Measurements from ENCODE around the gene ANKS1A.

The ANKS1A gene

GRCh38 chr6:35057449-35058357 is 168.6 kb downstream of the ANKS1A start:
- TF ChIP-seq, protein P1, sequence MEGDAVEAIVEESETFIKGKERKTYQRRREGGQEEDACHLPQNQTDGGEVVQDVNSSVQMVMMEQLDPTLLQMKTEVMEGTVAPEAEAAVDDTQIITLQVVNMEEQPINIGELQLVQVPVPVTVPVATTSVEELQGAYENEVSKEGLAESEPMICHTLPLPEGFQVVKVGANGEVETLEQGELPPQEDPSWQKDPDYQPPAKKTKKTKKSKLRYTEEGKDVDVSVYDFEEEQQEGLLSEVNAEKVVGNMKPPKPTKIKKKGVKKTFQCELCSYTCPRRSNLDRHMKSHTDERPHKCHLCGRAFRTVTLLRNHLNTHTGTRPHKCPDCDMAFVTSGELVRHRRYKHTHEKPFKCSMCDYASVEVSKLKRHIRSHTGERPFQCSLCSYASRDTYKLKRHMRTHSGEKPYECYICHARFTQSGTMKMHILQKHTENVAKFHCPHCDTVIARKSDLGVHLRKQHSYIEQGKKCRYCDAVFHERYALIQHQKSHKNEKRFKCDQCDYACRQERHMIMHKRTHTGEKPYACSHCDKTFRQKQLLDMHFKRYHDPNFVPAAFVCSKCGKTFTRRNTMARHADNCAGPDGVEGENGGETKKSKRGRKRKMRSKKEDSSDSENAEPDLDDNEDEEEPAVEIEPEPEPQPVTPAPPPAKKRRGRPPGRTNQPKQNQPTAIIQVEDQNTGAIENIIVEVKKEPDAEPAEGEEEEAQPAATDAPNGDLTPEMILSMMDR (IDR thresholded peaks at IDR 0.05; ENCODE audit: low read depth, low read length, missing control alignments): no peak
- in situ Hi-C loops (cut with HindIII; ENCODE audit: low sequenced_read_pairs): no loop called here
- DNase-seq (ENCODE audit: low read depth): no peak
- no peak overlapping the region for H3K4me3 ChIP-seq (ENCODE audit: low read depth, low read length)

DNA sequence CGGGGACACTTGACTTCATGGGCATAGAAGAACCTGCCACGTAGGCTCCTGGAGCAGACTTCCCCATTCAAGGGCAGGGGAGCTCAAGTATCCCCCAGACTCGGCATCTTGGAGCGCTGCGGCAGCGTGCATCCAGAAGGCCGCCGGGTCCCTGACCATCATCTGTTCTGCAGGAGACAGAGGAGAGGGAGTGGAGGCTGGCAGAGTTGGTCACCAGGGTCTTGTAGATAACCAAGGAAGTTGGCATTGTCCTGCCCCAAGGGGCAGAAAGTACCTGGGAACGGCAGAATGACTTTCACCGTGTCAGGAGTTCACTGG is 169.3 kb downstream of the ANKS1A start:
- no peak for DNase-seq (ENCODE audit: low read depth)
- in situ Hi-C loops (cut with HindIII; ENCODE audit: low sequenced_read_pairs): no loop called here
- H3K4me3 ChIP-seq (ENCODE audit: low read depth, low read length): no peak overlapping the region
- TF ChIP-seq, protein P1 (IDR thresholded peaks at IDR 0.05; ENCODE audit: low read depth, low read length, missing control alignments): no peak

- in situ Hi-C loops (cut with HindIII; ENCODE audit: low sequenced_read_pairs): no loop called here
- TF ChIP-seq, protein P1 (IDR thresholded peaks at IDR 0.05; ENCODE audit: low read depth, low read length, missing control alignments): no peak
- DNase-seq (ENCODE audit: low read depth): no peak
- H3K4me3 ChIP-seq (ENCODE audit: low read depth, low read length): no peak overlapping the region
Observed at GRCh38 chr6:35058865-35059522, 169.9 kb downstream of the ANKS1A start.

GRCh38 chr6:35059596-35060345 is 170.7 kb downstream of the ANKS1A start:
- H3K4me3 ChIP-seq (ENCODE audit: low read depth, low read length): no peak overlapping the region
- DNase-seq (ENCODE audit: low read depth): no peak
- in situ Hi-C loops (cut with HindIII; ENCODE audit: low sequenced_read_pairs): no loop called here
- TF ChIP-seq, protein P1 (IDR thresholded peaks at IDR 0.05; ENCODE audit: low read depth, low read length, missing control alignments): no peak

GRCh38 chr6:35061102-35061615 is 172.1 kb downstream of the ANKS1A start:
- DNase-seq (ENCODE audit: low read depth): no peak
- TF ChIP-seq, protein P1 (IDR thresholded peaks at IDR 0.05; ENCODE audit: low read depth, low read length, missing control alignments): no peak
- in situ Hi-C loops (cut with HindIII; ENCODE audit: low sequenced_read_pairs): no loop called here
- no peak overlapping the region for H3K4me3 ChIP-seq (ENCODE audit: low read depth, low read length)

Measured in astrocyte of the cerebellum (primary cell).